AG10803 (cell line): Measurements from ENCODE around the gene ATXN3.

Experiments used
- DNase-seq: peaks from one replicate; pipeline ENCODE4 v3.0.0; 2010; ENCODE audit warnings: low read depth
- H3K4me3 ChIP-seq: 2 replicates; pipeline ENCODE4 v1.5.1; 2011; ENCODE audit warnings: mild to moderate bottlenecking, low read length, control low read depth
- CTCF ChIP-seq: conservative IDR thresholded peaks from 2 replicates; pipeline ENCODE4 v1.5.1; 2011; ENCODE audit warnings: mild to moderate bottlenecking, low read length, control low read depth, inconsistent platforms

Gene ATXN3

DNA sequence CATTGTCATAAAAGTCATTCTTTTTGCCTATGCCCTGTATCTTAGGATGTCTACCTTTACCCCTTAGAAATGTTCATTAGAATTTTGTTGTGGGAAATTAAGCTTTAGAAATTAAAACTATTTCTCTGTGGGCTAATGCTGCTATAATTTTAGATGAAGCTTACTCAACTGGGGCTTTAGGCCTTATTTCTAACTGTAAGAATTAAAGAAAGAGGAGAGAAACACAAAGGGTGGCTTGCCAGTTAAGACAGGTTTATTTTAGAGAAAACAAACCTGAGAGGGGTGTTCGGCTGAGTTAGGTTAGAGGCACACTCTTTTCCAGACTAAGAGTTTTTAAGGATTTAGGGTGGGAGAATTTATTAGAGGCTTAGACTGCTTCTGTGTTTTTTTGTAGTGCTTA lies 72.9 kb downstream of the ATXN3 start:
- no peak for TF ChIP-seq CTCF
- H3K4me3 ChIP-seq: no peak overlapping the region
- no peak for DNase-seq

GRCh38 chr14:92026548-92027190 lies 79.7 kb downstream of the ATXN3 start:
- H3K4me3 ChIP-seq: no peak overlapping the region
- DNase-seq: no peak
- no peak for TF ChIP-seq CTCF

DNA sequence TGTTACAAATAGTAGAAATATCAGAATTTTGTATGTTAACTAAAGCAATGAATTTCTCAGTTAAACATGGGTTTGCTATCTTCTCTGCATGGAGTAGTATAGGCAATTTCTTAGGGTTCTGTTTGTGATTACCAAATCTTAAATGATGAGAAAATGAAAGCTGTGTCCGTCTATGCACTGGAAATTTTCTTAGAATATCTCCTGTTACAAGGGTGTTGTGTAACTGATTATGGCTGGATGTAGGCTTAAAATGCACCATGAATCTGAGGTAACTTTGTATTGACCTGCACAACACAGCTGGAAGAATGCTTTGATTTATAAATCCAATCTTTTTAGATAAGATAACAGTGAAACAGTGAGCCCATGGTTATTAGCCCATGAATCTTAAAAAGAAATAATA lies 84.3 kb downstream of the ATXN3 start:
- TF ChIP-seq CTCF: no peak
- DNase-seq: no peak

GRCh38 chr14:92021523-92021922 lies 84.9 kb downstream of the ATXN3 start:
- H3K4me3 ChIP-seq: no peak overlapping the region
- TF ChIP-seq CTCF: no peak
- DNase-seq: no peak

More for the DNA sequence above, 84.3 kb downstream of the ATXN3 start:
- no peak overlapping the region for H3K4me3 ChIP-seq

DNA sequence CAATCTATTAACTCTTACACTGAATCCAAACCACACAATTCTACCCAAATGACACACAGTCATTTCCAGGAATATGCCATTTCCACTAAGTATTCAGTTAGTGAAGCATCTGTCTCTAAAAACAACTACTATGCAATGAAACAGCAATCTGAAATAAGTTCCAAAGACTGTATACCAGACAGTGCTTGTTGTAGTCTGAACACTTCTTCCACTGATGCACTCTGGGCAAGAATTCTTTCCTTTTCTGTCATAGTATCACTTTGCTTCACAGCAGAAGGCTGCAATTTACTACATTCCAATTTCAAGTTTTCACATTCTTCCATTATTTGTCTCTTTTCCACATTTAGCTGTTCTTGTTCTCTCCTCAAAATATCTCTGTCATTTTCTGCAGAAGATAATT lies 92.3 kb downstream of the ATXN3 start:
- DNase-seq: peak; percentile 16
- no peak overlapping the region for H3K4me3 ChIP-seq
- no peak for TF ChIP-seq CTCF

DNA sequence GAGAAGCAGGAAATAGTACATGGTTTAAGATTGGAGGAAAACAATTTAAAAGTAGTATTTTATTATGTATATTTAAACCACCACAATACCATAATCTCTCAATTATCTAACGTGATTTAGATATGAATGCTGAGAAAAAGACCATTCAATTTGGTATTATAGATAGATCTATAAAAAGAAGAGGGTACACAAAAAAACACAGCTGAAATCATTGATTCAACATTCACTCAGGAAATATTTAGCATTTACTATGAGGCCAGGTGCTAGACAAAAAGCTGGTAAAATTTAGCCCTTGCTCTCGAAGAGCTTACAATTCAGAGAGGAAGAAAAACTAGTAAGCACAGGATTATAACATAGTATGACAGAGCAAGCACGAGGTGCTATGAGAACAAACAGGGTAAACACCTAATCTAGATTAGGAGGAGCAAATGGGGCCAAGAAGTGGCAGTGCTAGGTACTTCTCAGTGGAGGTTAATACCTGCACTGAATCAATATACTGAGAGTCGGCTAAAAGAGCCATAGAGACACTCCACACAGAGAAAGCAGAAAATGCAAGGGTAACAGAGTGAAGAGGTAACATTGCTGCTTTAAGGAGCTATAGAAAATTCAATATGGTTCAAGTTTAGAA lies 94.1 kb downstream of the ATXN3 start:
- no peak overlapping the region for H3K4me3 ChIP-seq
- no peak for TF ChIP-seq CTCF
- DNase-seq: no peak

- DNase-seq: no peak
- H3K4me3 ChIP-seq: no peak overlapping the region
- TF ChIP-seq CTCF: no peak
Measured at GRCh38 chr14:92010644-92011043, 95.7 kb downstream of the ATXN3 start.
